AG09309 (cell line): ENCODE results near the gene EXT2.

ENCODE experiments used
- DNase-seq: peaks from one replicate; pipeline ENCODE4 v3.0.0-alpha.2; 2010; ENCODE audit warnings: low read depth
- H3K4me3 ChIP-seq: 2 replicates; pipeline ENCODE4 v1.5.1; 2011; ENCODE audit warnings: mild to moderate bottlenecking, low read depth, low read length, moderate library complexity; ENCODE audit not compliant: control insufficient read depth
- CTCF ChIP-seq: IDR thresholded peaks from 2 replicates; pipeline ENCODE4 v1.5.1; 2011; ENCODE audit warnings: mild to moderate bottlenecking, low read depth, low read length, inconsistent platforms; ENCODE audit not compliant: insufficient read depth, control insufficient read depth; ENCODE audit errors: missing control alignments

EXT2 gene

GRCh38 chr11:44094260-44094868, 1.1 kb upstream of the EXT2 start:
- no peak overlapping the region for H3K4me3 ChIP-seq
- DNase-seq = peak; percentile 52
- TF ChIP-seq CTCF = peak; percentile 79

- TF ChIP-seq CTCF = no peak
- peak; percentile 28 for DNase-seq
- H3K4me3 ChIP-seq = peak overlapping the region; percentile 98
Measured at GRCh38 chr11:44096360-44097185, 1.1 kb downstream of the EXT2 start.

- H3K4me3 ChIP-seq = no peak overlapping the region
- no peak for DNase-seq
- no peak for TF ChIP-seq CTCF
Measured at GRCh38 chr11:44097821-44098220, 2.3 kb downstream of the EXT2 start.

- DNase-seq = no peak
- TF ChIP-seq CTCF = no peak
- H3K4me3 ChIP-seq = no peak overlapping the region
Measured at GRCh38 chr11:44101098-44101497, 5.6 kb downstream of the EXT2 start.

- H3K4me3 ChIP-seq = no peak overlapping the region
- no peak for DNase-seq
- TF ChIP-seq CTCF = no peak
Measured at GRCh38 chr11:44104481-44105294, 9.2 kb downstream of the EXT2 start.

- no peak for DNase-seq
- TF ChIP-seq CTCF = no peak
- H3K4me3 ChIP-seq = no peak overlapping the region
Measured at GRCh38 chr11:44108260-44108659, 12.8 kb downstream of the EXT2 start.
